Neural cell (in vitro differentiated cells): ENCODE results near the gene RBBP6. TPM values are rescaled to one million over a fixed set of nuclear protein-coding genes. Genes with fewer than 3 reads are reported as not detected.

Experiments
- H2AFZ ChIP-seq: fragments of 200-600, 300-800 bp; sonication (generic), shearing (Covaris generic); 2 replicates; pipeline ENCODE4 v1.6.0; 2014; ENCODE audit warnings: low read depth, mild to moderate bottlenecking, antibody characterized with exemption, low read length, moderate library complexity
- H3F3A ChIP-seq: fragments of 200-600 bp; shearing (Covaris generic); 2 replicates; pipeline ENCODE4 v1.6.1; 2016; ENCODE audit warnings: mild to moderate bottlenecking, moderate library complexity, mixed read lengths, antibody characterized with exemption, low read length; ENCODE audit not compliant: insufficient read depth, poor library complexity, severe bottlenecking
- H3K27ac ChIP-seq: fragments of 200-600, 300-800 bp; sonication (generic), shearing (Covaris generic); 2 replicates; pipeline ENCODE4 v1.5.1; 2014; ENCODE audit warnings: mild to moderate bottlenecking, low read length, moderate library complexity
- H3K27me3 ChIP-seq: fragments of 300-800, 200-600 bp; sonication (generic), shearing (Covaris generic); 2 replicates; pipeline ENCODE4 v1.6.0; 2014; ENCODE audit warnings: mild to moderate bottlenecking, low read depth, low read length, moderate library complexity; ENCODE audit not compliant: insufficient read depth
- H3K36me3 ChIP-seq: fragments of 300-800, 200-600 bp; sonication (generic), shearing (Covaris generic); 2 replicates; pipeline ENCODE4 v1.5.1; 2014; ENCODE audit warnings: mild to moderate bottlenecking, antibody characterized with exemption, low read length, moderate library complexity; ENCODE audit not compliant: insufficient read depth
- H3K4me2 ChIP-seq: fragments of 300-800, 200-600 bp; sonication (generic), shearing (Covaris generic); 2 replicates; pipeline ENCODE4 v1.6.0; 2014; ENCODE audit warnings: mild to moderate bottlenecking, low read length
- H3K4me3 ChIP-seq: fragments of 300-800, 200-600 bp; sonication (generic), shearing (Covaris generic); 2 replicates; pipeline ENCODE4 v1.5.1; 2014; ENCODE audit warnings: mild to moderate bottlenecking, low read length, moderate library complexity
- H3K79me2 ChIP-seq: fragments of 200-600 bp; shearing (Covaris generic); replicated peaks from 2 replicates; pipeline ENCODE4 v1.6.0; 2014; ENCODE audit warnings: mild to moderate bottlenecking, low read length, moderate library complexity; ENCODE audit not compliant: insufficient read depth
- H3K9ac ChIP-seq: fragments of 300-800, 200-600 bp; sonication (generic), shearing (Covaris generic); 2 replicates; pipeline ENCODE4 v1.6.1; 2016; ENCODE audit warnings: mild to moderate bottlenecking, low read length, mixed read lengths
- H3K9me2 ChIP-seq: fragments of 200-600 bp; shearing (Covaris generic); 2 replicates; pipeline ENCODE4 v1.6.1; 2016; ENCODE audit warnings: mild to moderate bottlenecking, low read length, mixed read lengths; ENCODE audit not compliant: insufficient read depth
- H3K9me3 ChIP-seq: fragments of 200-600, 300-800 bp; sonication (generic), shearing (Covaris generic); 2 replicates; pipeline ENCODE4 v1.6.1; 2016; ENCODE audit warnings: mild to moderate bottlenecking, mixed run types, low read length, moderate library complexity, mixed read lengths
- H4K20me1 ChIP-seq: fragments of 200-600 bp; shearing (Covaris generic); 2 replicates; pipeline ENCODE4 v1.6.1; 2016; ENCODE audit warnings: mild to moderate bottlenecking, mixed run types; ENCODE audit not compliant: insufficient read depth
- CTCF ChIP-seq: fragments of 450-650 bp; IDR thresholded peaks from 2 replicates; pipeline ENCODE4 v1.5.1; 2014; ENCODE audit warnings: antibody characterized with exemption, mild to moderate bottlenecking, moderate library complexity; ENCODE audit not compliant: poor library complexity, severe bottlenecking
- EP300 ChIP-seq: fragments of 450-650 bp; conservative IDR thresholded peaks from 2 replicates; pipeline ENCODE4 v1.6.1; 2014; ENCODE audit warnings: antibody characterized with exemption, mild to moderate bottlenecking, moderate library complexity; ENCODE audit not compliant: poor library complexity, severe bottlenecking
- EZH2 ChIP-seq: fragments of 200-600, 300-800 bp; shearing (Covaris generic), sonication (generic); IDR thresholded peaks from 2 replicates; pipeline ENCODE4 v1.6.1; 2014; ENCODE audit warnings: antibody characterized with exemption, low read length, borderline replicate concordance, mild to moderate bottlenecking; ENCODE audit not compliant: insufficient read depth, poor library complexity, severe bottlenecking
- MXI1 ChIP-seq: fragments of 450-650 bp; conservative IDR thresholded peaks from 2 replicates; pipeline ENCODE4 v1.6.1; 2014; ENCODE audit warnings: antibody characterized with exemption, mild to moderate bottlenecking; ENCODE audit not compliant: poor library complexity, severe bottlenecking
- POLR2AphosphoS5 ChIP-seq: IDR thresholded peaks from 2 replicates; pipeline ENCODE4 v1.6.1; 2012
- RAD21 ChIP-seq: fragments of 450-650 bp; conservative IDR thresholded peaks from 2 replicates; pipeline ENCODE4 v1.6.1; 2014; ENCODE audit warnings: antibody characterized with exemption, mild to moderate bottlenecking, moderate library complexity
- REST ChIP-seq: IDR thresholded peaks from 2 replicates; pipeline ENCODE4 v1.6.1; 2012; ENCODE audit warnings: borderline replicate concordance
- SMC3 ChIP-seq: fragments of 450-650 bp; conservative IDR thresholded peaks from 2 replicates; pipeline ENCODE4 v1.6.1; 2014; ENCODE audit warnings: antibody characterized with exemption, mild to moderate bottlenecking, moderate library complexity; ENCODE audit not compliant: poor library complexity
- TAF1 ChIP-seq: IDR thresholded peaks from 2 replicates; pipeline ENCODE4 v1.6.1; 2012; ENCODE audit warnings: low read depth
- polyA plus RNA-seq: library from polyadenylated mRNA; depleted of rRNA; stranded (reverse); fragments of >200 nt; gene quantifications from 2 replicates; pipeline ENCODE4 v1.2.3, GENCODE V29; 2014

RBBP6 gene
- polyA plus RNA-seq, 1 donor from 2014 or later: 75.5 TPM

- Histone ChIP-seq H3K9me2 (no peaks in the 10 kb centered on the region), H3K27me3 (no peaks in the 10 kb centered on the region), H3F3A (no peaks in the 10 kb centered on the region), H3K27ac (no peak overlapping the region), H3K79me2 (peaks cover 19% of the 10 kb centered on the region), H3K36me3 (no peaks in the 10 kb centered on the region), H2AFZ (no peak overlapping the region), H3K4me2 (no peak overlapping the region), H3K9ac (no peak overlapping the region), H3K4me3 (no peak overlapping the region), H4K20me1 (no peaks in the 10 kb centered on the region), H3K9me3 (no peaks in the 10 kb centered on the region)
- no peak for TF ChIP-seq REST
- TF ChIP-seq RAD21: no peak
- TF ChIP-seq TAF1: no peak
- no peak for TF ChIP-seq EZH2
- no peak for TF ChIP-seq MXI1
- TF ChIP-seq CTCF: no peak
- TF ChIP-seq SMC3: no peak
- no peak for TF ChIP-seq POLR2AphosphoS5
- no peak for TF ChIP-seq EP300
Observed at GRCh38 chr16:24536671-24537070, 2.7 kb upstream of the RBBP6 start.

- Histone ChIP-seq H3F3A (no peaks in the 10 kb centered on the region), H3K4me2 (no peak overlapping the region), H3K27ac (no peak overlapping the region), H3K27me3 (no peaks in the 10 kb centered on the region), H2AFZ (no peak overlapping the region), H3K9ac (no peak overlapping the region), H3K79me2 (peaks cover 29% of the 10 kb centered on the region), H3K4me3 (no peak overlapping the region), H4K20me1 (peaks cover under 1% of the 10 kb centered on the region), H3K9me2 (no peaks in the 10 kb centered on the region), H3K9me3 (no peaks in the 10 kb centered on the region), H3K36me3 (no peaks in the 10 kb centered on the region)
- TF ChIP-seq POLR2AphosphoS5: no peak
Observed at GRCh38 chr16:24537474-24538337, 1.7 kb upstream of the RBBP6 start.
